ENCODE results near the gene NUDT16. TPM values are rescaled to one million over a fixed set of nuclear protein-coding genes. Genes with fewer than 3 reads are reported as not detected.

NUDT16 gene
- total RNA-seq, 4 donors from 2014 or later, result 10.0 to 18.3 (median 14.4) TPM

- ATAC-seq (no peak), DNase-seq (no peak)
- no peaks in the 10 kb centered on the region for H3K36me3 ChIP-seq
- in situ Hi-C loops (cut with MboI; ENCODE audit: low sequenced_read_pairs in 4 of 4), result no loop called here
- no peak overlapping the region for H3K4me3 ChIP-seq
- H3K27ac ChIP-seq, result no peak overlapping the region
- H3K9me3 ChIP-seq, result no peaks in the 10 kb centered on the region
- no peaks in the 10 kb centered on the region for H3K27me3 ChIP-seq
- intact Hi-C loops (cut with DNase I; ENCODE audit: low total_unique reads), result no loop called here
- H3K4me1 ChIP-seq, result peaks cover 10 to 16% of the 10 kb centered on the region in 2 donors
- TF ChIP-seq CTCF (IDR thresholded peaks at IDR 0.05 in 4 of 5, conservative IDR thresholded peaks at IDR 0.05 in 1 of 5) (no peak), POLR2A (IDR thresholded peaks at IDR 0.05) (no peak)
Measured at GRCh38 chr3:131349454-131349853, 32.1 kb upstream of the NUDT16 start.

GRCh38 chr3:131349946-131350347 is 31.6 kb upstream of the NUDT16 start:
- in situ Hi-C loops (cut with MboI; ENCODE audit: low sequenced_read_pairs in 4 of 4) (no loop called here), intact Hi-C loops (cut with DNase I; ENCODE audit: low total_unique reads) (no loop called here)
- DNase-seq (no peak), ATAC-seq (no peak)
- Histone ChIP-seq H3K4me3 (no peak overlapping the region), H3K36me3 (no peaks in the 10 kb centered on the region), H3K4me1 (peaks cover 10 to 16% of the 10 kb centered on the region in 2 donors), H3K27me3 (no peaks in the 10 kb centered on the region), H3K27ac (no peak overlapping the region), H3K9me3 (no peaks in the 10 kb centered on the region)
- no peak for TF ChIP-seq CTCF (IDR thresholded peaks at IDR 0.05 in 4 of 5, conservative IDR thresholded peaks at IDR 0.05 in 1 of 5)
- TF ChIP-seq POLR2A (IDR thresholded peaks at IDR 0.05), result no peak

GRCh38 chr3:131350506-131350905 is 31.1 kb upstream of the NUDT16 start:
- no peak for ATAC-seq
- Histone ChIP-seq H3K9me3 (no peaks in the 10 kb centered on the region), H3K4me1 (peaks cover 10 to 16% of the 10 kb centered on the region in 2 donors), H3K4me3 (no peak overlapping the region), H3K36me3 (no peaks in the 10 kb centered on the region), H3K27ac (no peak overlapping the region), H3K27me3 (no peaks in the 10 kb centered on the region)
- no peak for TF ChIP-seq CTCF (IDR thresholded peaks at IDR 0.05 in 4 of 5, conservative IDR thresholded peaks at IDR 0.05 in 1 of 5)
- no peak for TF ChIP-seq POLR2A (IDR thresholded peaks at IDR 0.05)
- in situ Hi-C loops (cut with MboI; ENCODE audit: low sequenced_read_pairs in 4 of 4), result no loop called here
- no peak for DNase-seq
- intact Hi-C loops (cut with DNase I; ENCODE audit: low total_unique reads), result no loop called here

- Histone ChIP-seq H3K4me3 (no peak overlapping the region), H3K4me1 (peaks cover 10 to 16% of the 10 kb centered on the region in 2 donors), H3K27ac (no peak overlapping the region), H3K27me3 (no peaks in the 10 kb centered on the region), H3K9me3 (no peaks in the 10 kb centered on the region), H3K36me3 (no peaks in the 10 kb centered on the region)
- in situ Hi-C loops (cut with MboI; ENCODE audit: low sequenced_read_pairs in 4 of 4) (no loop called here), intact Hi-C loops (cut with DNase I; ENCODE audit: low total_unique reads) (no loop called here)
- TF ChIP-seq POLR2A (IDR thresholded peaks at IDR 0.05) (no peak), CTCF (IDR thresholded peaks at IDR 0.05 in 4 of 5, conservative IDR thresholded peaks at IDR 0.05 in 1 of 5) (no peak)
- no peak for ATAC-seq
- DNase-seq, result no peak
Measured at GRCh38 chr3:131353016-131353877, 28.3 kb upstream of the NUDT16 start.
